Progenitor cell of endocrine pancreas (in vitro differentiated cells): ENCODE results near the gene AVPR1A. TPM values are rescaled to one million over a fixed set of nuclear protein-coding genes. Genes with fewer than 3 reads are reported as not detected.
"Not testable (repeated sequence)": the region's sequence is repeated elsewhere in the genome, so short reads cannot be mapped to it uniquely, and the experiment has no call there.

ENCODE experiments used
- DNase-seq: peaks from one replicate; pipeline ENCODE4 v3.0.0; 2021; ENCODE audit warnings: low spot score; ENCODE audit not compliant: unreplicated experiment
- H3K27ac Mint-ChIP-seq: 2 replicates; pipeline ENCODE4 v1.8.0; 2021; ENCODE audit warnings: mild to moderate bottlenecking, moderate library complexity, mixed read lengths
- H3K27me3 Mint-ChIP-seq: 2 replicates; pipeline ENCODE4 v1.8.0; 2021; ENCODE audit warnings: mixed read lengths
- H3K36me3 Mint-ChIP-seq: 2 replicates; pipeline ENCODE4 v1.8.0; 2022; ENCODE audit warnings: mixed read lengths; ENCODE audit not compliant: insufficient read depth
- H3K4me1 Mint-ChIP-seq: 2 replicates; pipeline ENCODE4 v1.8.0; 2021; ENCODE audit warnings: low read depth, mixed read lengths
- H3K4me3 Mint-ChIP-seq: 2 replicates; pipeline ENCODE4 v1.8.0; 2021; ENCODE audit warnings: low read depth, mild to moderate bottlenecking, moderate library complexity, mixed read lengths
- H3K9me3 Mint-ChIP-seq: 2 replicates; pipeline ENCODE4 v1.8.0; 2021; ENCODE audit warnings: low read depth, mixed read lengths
- long read RNA-seq: library from polyadenylated mRNA; unstranded; transcript quantifications from one replicate; pipeline ENCODE4 v2.0.0, GENCODE V29; 2020
- total RNA-seq: library from RNA; stranded (reverse); gene quantifications from 2 replicates; pipeline ENCODE4 v1.2.1, GENCODE V29; 2021
- TF ChIP-seq, protein P1 (sequence below): fragments of 200-600 bp; sonication (generic); IDR thresholded peaks from one replicate; pipeline ENCODE4 v1.5.0; 2021; ENCODE audit warnings: antibody characterized with exemption, mild to moderate bottlenecking; ENCODE audit not compliant: unreplicated experiment

Gene AVPR1A
- 0.16 TPM in 1 of 2 replicates, not detected in the other for total RNA-seq
- long read RNA-seq, result 0 reads

- Mint-ChIP-seq H3K27me3 (peaks cover 76% of the 10 kb centered on the region), H3K4me1 (peaks cover 12% of the 10 kb centered on the region), H3K4me3 (peak within 1 kb of the TSS; percentile 60), H3K27ac (no peak within 1 kb of the TSS), H3K9me3 (peaks cover 8% of the 10 kb centered on the region), H3K36me3 (no peaks in the 10 kb centered on the region)
- peak; percentile 14 for DNase-seq
- TF ChIP-seq, protein P1, sequence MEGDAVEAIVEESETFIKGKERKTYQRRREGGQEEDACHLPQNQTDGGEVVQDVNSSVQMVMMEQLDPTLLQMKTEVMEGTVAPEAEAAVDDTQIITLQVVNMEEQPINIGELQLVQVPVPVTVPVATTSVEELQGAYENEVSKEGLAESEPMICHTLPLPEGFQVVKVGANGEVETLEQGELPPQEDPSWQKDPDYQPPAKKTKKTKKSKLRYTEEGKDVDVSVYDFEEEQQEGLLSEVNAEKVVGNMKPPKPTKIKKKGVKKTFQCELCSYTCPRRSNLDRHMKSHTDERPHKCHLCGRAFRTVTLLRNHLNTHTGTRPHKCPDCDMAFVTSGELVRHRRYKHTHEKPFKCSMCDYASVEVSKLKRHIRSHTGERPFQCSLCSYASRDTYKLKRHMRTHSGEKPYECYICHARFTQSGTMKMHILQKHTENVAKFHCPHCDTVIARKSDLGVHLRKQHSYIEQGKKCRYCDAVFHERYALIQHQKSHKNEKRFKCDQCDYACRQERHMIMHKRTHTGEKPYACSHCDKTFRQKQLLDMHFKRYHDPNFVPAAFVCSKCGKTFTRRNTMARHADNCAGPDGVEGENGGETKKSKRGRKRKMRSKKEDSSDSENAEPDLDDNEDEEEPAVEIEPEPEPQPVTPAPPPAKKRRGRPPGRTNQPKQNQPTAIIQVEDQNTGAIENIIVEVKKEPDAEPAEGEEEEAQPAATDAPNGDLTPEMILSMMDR, result no peak
Observed at GRCh38 chr12:63150713-63151622, at the start of gene AVPR1A. TSS of gene AVPR1A (minus strand) at chr12:63151201. CDS start at chr12:63150836, 365 bp downstream.

DNA sequence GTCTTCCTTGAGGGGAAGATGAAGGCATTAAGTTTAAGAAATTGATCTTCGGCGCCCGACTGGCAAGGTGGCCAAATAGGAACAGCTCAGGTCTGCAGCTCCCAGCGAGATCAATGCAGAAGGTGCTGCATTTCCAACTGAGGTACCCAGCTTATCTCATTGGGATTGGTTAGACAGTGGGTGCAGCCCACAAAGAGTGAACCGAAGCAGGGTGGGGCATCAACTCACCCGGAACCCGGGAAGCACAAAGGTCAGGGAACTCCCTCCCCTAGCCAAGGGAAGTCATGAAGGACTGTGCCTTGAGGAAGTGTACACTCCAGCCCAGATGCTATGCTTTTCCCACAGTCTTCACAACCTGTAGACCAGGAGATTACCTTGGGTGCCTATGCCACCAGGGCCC lies 45.2 kb upstream of the AVPR1A start:
- peaks cover 14% of the 10 kb centered on the region for H3K4me1 Mint-ChIP-seq
- no peak for DNase-seq
- TF ChIP-seq, protein P1, result no peak
- peak overlapping the region; percentile 9 for H3K27ac Mint-ChIP-seq
- no peaks in the 10 kb centered on the region for H3K27me3 Mint-ChIP-seq
- H3K36me3 Mint-ChIP-seq, result peaks cover 2% of the 10 kb centered on the region
- H3K4me3 Mint-ChIP-seq, result no peak overlapping the region
- peaks cover 12% of the 10 kb centered on the region for H3K9me3 Mint-ChIP-seq

GRCh38 chr12:63179224-63179623 lies 28.2 kb upstream of the AVPR1A start:
- Mint-ChIP-seq H3K27me3 (no peaks in the 10 kb centered on the region), H3K4me1 (no peaks in the 10 kb centered on the region), H3K4me3 (no peak overlapping the region), H3K9me3 (peaks cover 41% of the 10 kb centered on the region), H3K36me3 (peaks cover 4% of the 10 kb centered on the region), H3K27ac (no peak overlapping the region)
- TF ChIP-seq, protein P1, result no peak
- DNase-seq, result no peak

DNA sequence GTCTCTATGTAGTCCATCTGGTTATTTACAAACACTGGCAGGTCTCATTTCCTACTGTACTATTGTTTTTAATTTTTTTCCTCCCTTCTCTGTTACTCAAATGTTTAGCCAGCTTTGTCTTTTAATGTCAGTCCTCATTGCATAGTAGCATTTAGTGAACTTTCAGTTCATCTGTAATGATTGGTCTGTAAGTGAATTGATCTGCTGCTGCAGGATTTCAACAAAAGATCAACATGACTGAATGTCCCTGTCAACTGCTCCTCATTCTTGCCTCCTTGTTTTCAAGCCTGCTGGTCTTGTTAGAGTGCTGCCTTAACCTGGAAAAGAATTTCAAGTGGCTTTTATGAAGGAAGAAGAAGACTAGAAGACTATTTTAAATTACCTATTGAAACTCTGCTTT lies 19.3 kb upstream of the AVPR1A start:
- no peak overlapping the region for H3K27ac Mint-ChIP-seq
- no peak overlapping the region for H3K4me3 Mint-ChIP-seq
- H3K27me3 Mint-ChIP-seq, result peaks cover 6% of the 10 kb centered on the region
- TF ChIP-seq, protein P1, result no peak
- H3K36me3 Mint-ChIP-seq, result peaks cover under 1% of the 10 kb centered on the region
- DNase-seq, result no peak
- H3K4me1 Mint-ChIP-seq, result no peaks in the 10 kb centered on the region
- H3K9me3 Mint-ChIP-seq, result peaks cover 4% of the 10 kb centered on the region

- not testable (repeated sequence) for H3K9me3 Mint-ChIP-seq, H3K36me3 Mint-ChIP-seq, H3K4me1 Mint-ChIP-seq, H3K27ac Mint-ChIP-seq, H3K4me3 Mint-ChIP-seq, DNase-seq
- H3K27me3 Mint-ChIP-seq, result peaks cover 23% of the 10 kb centered on the region
Observed at GRCh38 chr12:63167741-63168140, 16.7 kb upstream of the AVPR1A start.
